Caco-2 (cell line): ENCODE data around the gene SLC29A4. TPM values are rescaled to one million over a fixed set of nuclear protein-coding genes. Genes with fewer than 3 reads are reported as not detected.
"Not testable (repeated sequence)": the region's sequence is repeated elsewhere in the genome, so short reads cannot be mapped to it uniquely, and the experiment has no call there.

Experiments used
- BruUV-seq: library from RNA; stranded (reverse); fragments of 400-500 nt; replicated peaks from 2 replicates; lab custom pipeline; 2021; lab: Mats Ljungman, UMichigan
- CTCF ChIA-PET: fragments of 300-600 bp; sonication (Branson Sonifier 250); formaldehyde crosslinking; loops from one replicate; lab custom pipeline; 2022; ENCODE audit warnings: antibody characterized with exemption; lab: Charles Lee
- POLR2A ChIA-PET: fragments of 300-600 bp; sonication (Branson Sonifier 250); formaldehyde crosslinking; loops from one replicate; lab custom pipeline; 2022; ENCODE audit warnings: antibody characterized with exemption; lab: Charles Lee
- DNase-seq, 2 experiments: peaks; one replicate each; pipeline versions ENCODE4 v3.0.0 to v3.0.0-alpha.2; 2020 to 2022
- H3K27me3 ChIP-seq: replicated peaks from 2 replicates; pipeline ENCODE4 v1.6.0; 2011; ENCODE audit warnings: low read length; ENCODE audit not compliant: control insufficient read depth, insufficient read depth
- H3K36me3 ChIP-seq: 2 replicates; pipeline ENCODE4 v1.5.1; 2011; ENCODE audit warnings: low read length; ENCODE audit not compliant: control insufficient read depth, insufficient read depth
- H3K4me1 ChIP-seq: fragments of 250-450 bp; sonication (Bioruptor Pico); 2 replicates; pipeline ENCODE4 v1.5.1; 2020; ENCODE audit warnings: mild to moderate bottlenecking
- H3K4me3 ChIP-seq: 2 replicates; pipeline ENCODE4 v1.5.1; 2011; ENCODE audit warnings: low read depth, mild to moderate bottlenecking, control low read depth, low read length
- H3K9me3 ChIP-seq: fragments of 250-450 bp; sonication (Bioruptor Pico); 2 replicates; pipeline ENCODE4 v1.5.1; 2020; ENCODE audit warnings: mild to moderate bottlenecking, moderate library complexity
- H3K27ac Mint-ChIP-seq: one replicate; pipeline ENCODE4 v1.8.0; 2022; ENCODE audit warnings: mixed read lengths; ENCODE audit not compliant: unreplicated experiment
- H3K27me3 Mint-ChIP-seq: one replicate; pipeline ENCODE4 v1.8.0; 2022; ENCODE audit warnings: mixed read lengths; ENCODE audit not compliant: insufficient read depth, unreplicated experiment
- H3K36me3 Mint-ChIP-seq: one replicate; pipeline ENCODE4 v1.8.0; 2022; ENCODE audit warnings: mild to moderate bottlenecking, mixed read lengths; ENCODE audit not compliant: insufficient read depth, unreplicated experiment
- H3K4me1 Mint-ChIP-seq: one replicate; pipeline ENCODE4 v1.8.0; 2022; ENCODE audit warnings: low read depth, mixed read lengths; ENCODE audit not compliant: unreplicated experiment
- H3K4me3 Mint-ChIP-seq: one replicate; pipeline ENCODE4 v1.8.0; 2022; ENCODE audit warnings: mild to moderate bottlenecking, moderate library complexity, mixed read lengths; ENCODE audit not compliant: unreplicated experiment
- H3K9me3 Mint-ChIP-seq: one replicate; pipeline ENCODE4 v1.8.0; 2022; ENCODE audit warnings: mixed read lengths; ENCODE audit not compliant: unreplicated experiment
- CTCF ChIP-seq, 2 experiments: fragments of 200-600 bp in 1 of 2; IDR thresholded peaks; 1 replicate in 1 of 2; 2 replicates in 1 of 2; pipeline versions ENCODE4 v1.5.1 to v1.8.0; 2011 to 2022; ENCODE audit warnings: antibody characterized with exemption in 1 of 2, control low read depth in 1 of 2, inconsistent platforms in 1 of 2, low read depth in 1 of 2, low read length in 1 of 2, mild to moderate bottlenecking in 1 of 2, moderate library complexity in 1 of 2; ENCODE audit not compliant: insufficient read depth in 1 of 2, severe bottlenecking in 1 of 2, unreplicated experiment in 1 of 2
- intact Hi-C: fragments of 100-400 bp; cut with micrococcal nuclease; formaldehyde crosslinking; loops from one replicate; pipeline ENCODE4 v1.10.0; 2022; ENCODE audit not compliant: unreplicated experiment
- total RNA-seq: library from RNA; stranded (reverse); gene quantifications from 2 replicates; pipeline ENCODE4 v1.2.3, GENCODE V29; 2022

Gene SLC29A4
- total RNA-seq, 1 experiment from 2014 or later, result 34.6 TPM

GRCh38 chr7:5266191-5267028 is 16.3 kb upstream of the SLC29A4 start:
- Histone ChIP-seq H3K4me3 (no peak overlapping the region), H3K36me3 (no peaks in the 10 kb centered on the region), H3K9me3 (no peaks in the 10 kb centered on the region), H3K4me1 (no peaks in the 10 kb centered on the region), H3K27me3 (no peaks in the 10 kb centered on the region)
- no peaks in the 10 kb centered on the region for H3K9me3 Mint-ChIP-seq
- BruUV-seq, result no TSS peak
- intact Hi-C loops, result no loop called here
- no peaks in the 10 kb centered on the region for H3K27me3 Mint-ChIP-seq
- no peaks in the 10 kb centered on the region for H3K4me1 Mint-ChIP-seq
- H3K4me3 Mint-ChIP-seq, result no peak overlapping the region
- no peaks in the 10 kb centered on the region for H3K36me3 Mint-ChIP-seq
- H3K27ac Mint-ChIP-seq, result no peak overlapping the region
- CTCF ChIA-PET, result no interaction called here
- no peak for DNase-seq
- TF ChIP-seq CTCF (IDR thresholded peaks at IDR 0.05; ENCODE audit: insufficient read depth in 1 of 2, low read depth in 1 of 2, low read length in 1 of 2, severe bottlenecking in 1 of 2, unreplicated experiment in 1 of 2), result no peak
- POLR2A ChIA-PET, result no interaction called here

GRCh38 chr7:5267829-5268228 is 14.9 kb upstream of the SLC29A4 start:
- H3K4me1 ChIP-seq, H3K27me3 ChIP-seq, H3K9me3 ChIP-seq, H3K36me3 ChIP-seq, H3K4me3 ChIP-seq, POLR2A ChIA-PET, BruUV-seq, H3K36me3 Mint-ChIP-seq, CTCF ChIA-PET, H3K27ac Mint-ChIP-seq, H3K4me3 Mint-ChIP-seq, DNase-seq, intact Hi-C loops, H3K4me1 Mint-ChIP-seq, H3K27me3 Mint-ChIP-seq, H3K9me3 Mint-ChIP-seq: not testable (repeated sequence)

- intact Hi-C loops, H3K4me1 ChIP-seq, H3K4me3 Mint-ChIP-seq, H3K36me3 Mint-ChIP-seq, BruUV-seq, H3K9me3 ChIP-seq, H3K27me3 ChIP-seq, H3K36me3 ChIP-seq, H3K27me3 Mint-ChIP-seq, CTCF ChIA-PET, POLR2A ChIA-PET, DNase-seq, H3K4me1 Mint-ChIP-seq, H3K9me3 Mint-ChIP-seq, H3K4me3 ChIP-seq, H3K27ac Mint-ChIP-seq: not testable (repeated sequence)
Observed at GRCh38 chr7:5269992-5270657, 12.6 kb upstream of the SLC29A4 start.

- Mint-ChIP-seq H3K27me3 (no peaks in the 10 kb centered on the region), H3K9me3 (no peaks in the 10 kb centered on the region), H3K4me3 (no peak overlapping the region), H3K4me1 (no peaks in the 10 kb centered on the region), H3K36me3 (no peaks in the 10 kb centered on the region), H3K27ac (no peak overlapping the region)
- Histone ChIP-seq H3K9me3 (no peaks in the 10 kb centered on the region), H3K4me1 (no peaks in the 10 kb centered on the region), H3K36me3 (no peaks in the 10 kb centered on the region), H3K4me3 (no peak overlapping the region), H3K27me3 (no peaks in the 10 kb centered on the region)
- ChIA-PET CTCF (interaction anchor here (1.2 kb wide), 1 partner anchor 14 kb away, joined by 3 read pairs; no protein-coding TSS in a partner anchor), POLR2A (no interaction called here)
- BruUV-seq, result no TSS peak
- no peak for TF ChIP-seq CTCF (IDR thresholded peaks at IDR 0.05; ENCODE audit: insufficient read depth in 1 of 2, low read depth in 1 of 2, low read length in 1 of 2, severe bottlenecking in 1 of 2, unreplicated experiment in 1 of 2)
- DNase-seq, result no peak
- intact Hi-C loops, result no loop called here
Observed at GRCh38 chr7:5270788-5271187, 12.0 kb upstream of the SLC29A4 start.

- DNase-seq, CTCF ChIA-PET, H3K27ac Mint-ChIP-seq, intact Hi-C loops, H3K36me3 ChIP-seq, BruUV-seq, H3K36me3 Mint-ChIP-seq, H3K4me3 ChIP-seq, H3K27me3 Mint-ChIP-seq, H3K4me1 Mint-ChIP-seq, POLR2A ChIA-PET, H3K9me3 Mint-ChIP-seq, H3K9me3 ChIP-seq, H3K27me3 ChIP-seq, H3K4me1 ChIP-seq, H3K4me3 Mint-ChIP-seq: not testable (repeated sequence)
Observed at GRCh38 chr7:5273831-5274405, 8.8 kb upstream of the SLC29A4 start.
